HG03439 (cell line): ENCODE results near the gene CCNC.

Experiments used
- ATAC-seq: cut with Tn5 transposase; IDR thresholded peaks from one replicate; pipeline ENCODE4 v1.9.1; 2021; ENCODE audit warnings: mild to moderate bottlenecking, moderate library complexity; ENCODE audit not compliant: unreplicated experiment

The CCNC gene

GRCh38 chr6:99568103-99568933, at the start of gene CCNC:
CCNC (minus strand) TSS chr6:99568660; CDS start chr6:99568527, 133 bp downstream.
- ATAC-seq = peak; percentile 99

- no peak for ATAC-seq
These were observed 48.7 kb upstream of the CCNC start for GRCh38 chr6:99617131-99617530.

GRCh38 chr6:99614430-99615186, 46.1 kb upstream of the CCNC start:
- peak; percentile 24 for ATAC-seq

- ATAC-seq = peak; percentile 57
These were observed 45.4 kb upstream of the CCNC start for GRCh38 chr6:99613705-99614429.

GRCh38 chr6:99613409-99613704, 44.9 kb upstream of the CCNC start:
- peak; percentile 63 for ATAC-seq

GRCh38 chr6:99612551-99613408, 44.3 kb upstream of the CCNC start:
- no peak for ATAC-seq

GRCh38 chr6:99611148-99611547, 42.7 kb upstream of the CCNC start:
- peak; percentile 57 for ATAC-seq

- no peak for ATAC-seq
These were observed 41.5 kb upstream of the CCNC start for GRCh38 chr6:99609905-99610489.

GRCh38 chr6:99608886-99609482, 40.5 kb upstream of the CCNC start:
- no peak for ATAC-seq

GRCh38 chr6:99608059-99608885, 39.8 kb upstream of the CCNC start:
- no peak for ATAC-seq

- no peak for ATAC-seq
These were observed 39.1 kb upstream of the CCNC start for GRCh38 chr6:99607416-99608036.

- no peak for ATAC-seq
These were observed 38.4 kb upstream of the CCNC start, which contains the start of gene PRDM13 for GRCh38 chr6:99606656-99607415. PRDM13 (plus strand) TSS chr6:99606833; CDS start chr6:99607035, 202 bp downstream.

- ATAC-seq = no peak
These were observed 37.6 kb upstream of the CCNC start for GRCh38 chr6:99605911-99606655.

- ATAC-seq = no peak
These were observed 36.7 kb upstream of the CCNC start for GRCh38 chr6:99605074-99605734.

- no peak for ATAC-seq
These were observed 36.0 kb upstream of the CCNC start for GRCh38 chr6:99604166-99605073.
